ENCODE data around the gene GPM6B. TPM values are rescaled to one million over a fixed set of nuclear protein-coding genes. Genes with fewer than 3 reads are reported as not detected.

GPM6B gene
- total RNA-seq, 2 experiments from 2014 or later: not detected

- POLR2A ChIA-PET: no interaction called here
- CTCF ChIA-PET: no interaction called here
- H3K27me3 Mint-ChIP-seq: peaks cover 4% of the 10 kb centered on the region
- intact Hi-C loops (cut with micrococcal nuclease): no loop called here
- ATAC-seq (no peak), DNase-seq (no peak)
- H3K9me3 Mint-ChIP-seq: no peaks in the 10 kb centered on the region
- no peaks in the 10 kb centered on the region for H3K36me3 Mint-ChIP-seq (ENCODE audit: low read depth)
- no peaks in the 10 kb centered on the region for H3K4me1 Mint-ChIP-seq (ENCODE audit: low read depth)
- H3K4me3 Mint-ChIP-seq: no peak overlapping the region
- no peak overlapping the region for H3K27ac Mint-ChIP-seq
- no peak for TF ChIP-seq CTCF (IDR thresholded peaks at IDR 0.05)
Measured at GRCh38 chrX:13808865-13809264, 8.0 kb downstream of the GPM6B start.

- no peaks in the 10 kb centered on the region for H3K4me1 Mint-ChIP-seq (ENCODE audit: low read depth)
- H3K27me3 Mint-ChIP-seq: peaks cover 4% of the 10 kb centered on the region
- intact Hi-C loops (cut with micrococcal nuclease): no loop called here
- no peak for TF ChIP-seq CTCF (IDR thresholded peaks at IDR 0.05)
- DNase-seq (no peak), ATAC-seq (no peak)
- no peaks in the 10 kb centered on the region for H3K9me3 Mint-ChIP-seq
- no peaks in the 10 kb centered on the region for H3K36me3 Mint-ChIP-seq (ENCODE audit: low read depth)
- H3K27ac Mint-ChIP-seq: no peak overlapping the region
- ChIA-PET CTCF (no interaction called here), POLR2A (no interaction called here)
- no peak overlapping the region for H3K4me3 Mint-ChIP-seq
Measured at GRCh38 chrX:13808293-13808692, 8.6 kb downstream of the GPM6B start.

- no peak for TF ChIP-seq CTCF (IDR thresholded peaks at IDR 0.05)
- Mint-ChIP-seq H3K4me3 (no peak overlapping the region), H3K36me3 (ENCODE audit: low read depth) (no peaks in the 10 kb centered on the region), H3K9me3 (no peaks in the 10 kb centered on the region), H3K4me1 (ENCODE audit: low read depth) (no peaks in the 10 kb centered on the region), H3K27me3 (peaks cover 4% of the 10 kb centered on the region), H3K27ac (no peak overlapping the region)
- intact Hi-C loops (cut with micrococcal nuclease): no loop called here
- CTCF ChIA-PET: no interaction called here
- POLR2A ChIA-PET: interaction anchor here (1.1 kb wide), 1 partner anchor 16 kb away, joined by 3 read pairs; no protein-coding TSS in a partner anchor
- DNase-seq (no peak), ATAC-seq (no peak)
Measured at GRCh38 chrX:13805241-13805640, 11.7 kb downstream of the GPM6B start.

GRCh38 chrX:13803116-13803515, 13.8 kb downstream of the GPM6B start:
- no peaks in the 10 kb centered on the region for H3K36me3 Mint-ChIP-seq (ENCODE audit: low read depth)
- H3K27me3 Mint-ChIP-seq: peaks cover 4% of the 10 kb centered on the region
- intact Hi-C loops (cut with micrococcal nuclease): no loop called here
- H3K9me3 Mint-ChIP-seq: no peaks in the 10 kb centered on the region
- no peak overlapping the region for H3K27ac Mint-ChIP-seq
- DNase-seq (no peak), ATAC-seq (no peak)
- no peak overlapping the region for H3K4me3 Mint-ChIP-seq
- POLR2A ChIA-PET: no interaction called here
- no peak for TF ChIP-seq CTCF (IDR thresholded peaks at IDR 0.05)
- no peaks in the 10 kb centered on the region for H3K4me1 Mint-ChIP-seq (ENCODE audit: low read depth)
- CTCF ChIA-PET: no interaction called here

- ChIA-PET CTCF (no interaction called here), POLR2A (no interaction called here)
- no peak for TF ChIP-seq CTCF (IDR thresholded peaks at IDR 0.05)
- Mint-ChIP-seq H3K4me1 (ENCODE audit: low read depth) (no peaks in the 10 kb centered on the region), H3K4me3 (no peak overlapping the region), H3K27me3 (no peaks in the 10 kb centered on the region), H3K36me3 (ENCODE audit: low read depth) (no peaks in the 10 kb centered on the region), H3K9me3 (no peaks in the 10 kb centered on the region), H3K27ac (no peak overlapping the region)
- intact Hi-C loops (cut with micrococcal nuclease): no loop called here
- DNase-seq (no peak), ATAC-seq (no peak)
Measured at GRCh38 chrX:13798184-13798583, 18.7 kb downstream of the GPM6B start.

All from activated CD8-positive, alpha-beta T cell treated with anti-CD3 and anti-CD28 coated beads for 36 hours (primary cell).